GM18517 (cell line): Measurements from ENCODE around the gene MRPL11.
"Not testable (repeated sequence)": the region's sequence is repeated elsewhere in the genome, so short reads cannot be mapped to it uniquely, and the experiment has no call there.

Source experiments
- ATAC-seq: cut with Tn5 transposase; IDR thresholded peaks from one replicate; pipeline ENCODE4 v1.9.1; 2021; ENCODE audit warnings: mild to moderate bottlenecking, moderate library complexity; ENCODE audit not compliant: unreplicated experiment

Gene MRPL11

GRCh38 chr11:66431871-66432329 lies 6.7 kb downstream of the MRPL11 start:
- not testable (repeated sequence) for ATAC-seq

- not testable (repeated sequence) for ATAC-seq
Observed at GRCh38 chr11:66431287-66431686, 7.4 kb downstream of the MRPL11 start.

- ATAC-seq = no peak
Observed at GRCh38 chr11:66429983-66430602, 8.6 kb downstream of the MRPL11 start.

GRCh38 chr11:66428933-66429332 lies 9.7 kb downstream of the MRPL11 start:
- ATAC-seq = no peak

- ATAC-seq = no peak
Observed at GRCh38 chr11:66426314-66426713, 12.3 kb downstream of the MRPL11 start.

- no peak for ATAC-seq
Observed at GRCh38 chr11:66421492-66422205, 17.0 kb downstream of the MRPL11 start.

- ATAC-seq = no peak
Observed at GRCh38 chr11:66420671-66421476, 17.8 kb downstream of the MRPL11 start, which contains the start of gene NPAS4. TSS of gene NPAS4 (plus strand) at chr11:66421035. CDS start at chr11:66421180, 145 bp downstream.

- no peak for ATAC-seq
Observed at GRCh38 chr11:66419825-66420224, 18.8 kb downstream of the MRPL11 start.

GRCh38 chr11:66418986-66419308 lies 19.7 kb downstream of the MRPL11 start:
- no peak for ATAC-seq

GRCh38 chr11:66418168-66418985 lies 20.3 kb downstream of the MRPL11 start:
- no peak for ATAC-seq

GRCh38 chr11:66417000-66417399 lies 21.6 kb downstream of the MRPL11 start:
- ATAC-seq = no peak

- no peak for ATAC-seq
Observed at GRCh38 chr11:66415423-66415822, 23.2 kb downstream of the MRPL11 start.

GRCh38 chr11:66414120-66414934 lies 24.3 kb downstream of the MRPL11 start:
- ATAC-seq = no peak

- no peak for ATAC-seq
Observed at GRCh38 chr11:66413167-66413566, 25.5 kb downstream of the MRPL11 start.

GRCh38 chr11:66412110-66412509 lies 26.5 kb downstream of the MRPL11 start:
- ATAC-seq = no peak

- no peak for ATAC-seq
Observed at GRCh38 chr11:66411323-66411722, 27.3 kb downstream of the MRPL11 start.

- no peak for ATAC-seq
Observed at GRCh38 chr11:66410191-66410590, 28.5 kb downstream of the MRPL11 start.

GRCh38 chr11:66409226-66409625 lies 29.4 kb downstream of the MRPL11 start:
- no peak for ATAC-seq

- ATAC-seq = peak; percentile 52
Observed at GRCh38 chr11:66408488-66409214, 30.0 kb downstream of the MRPL11 start.
